Psoas muscle (tissue), 8 donors: ENCODE results near the gene CUL9. TPM values are rescaled to one million over a fixed set of nuclear protein-coding genes. Genes with fewer than 3 reads are reported as not detected.

ENCODE experiments used
- ATAC-seq, 4 donors: fragments of 200-7000 bp; cut with Tn5 transposase; one replicate each; pipeline ENCODE4 v1.9.1; 2020; ENCODE audit warnings: moderate library complexity in 3 of 4, mild to moderate bottlenecking in 2 of 4
- DNase-seq, 2 donors: peaks; one replicate each; pipeline ENCODE4 v3.0.0-alpha.2; 2020
- H3K27ac ChIP-seq: fragments of 200-600 bp; one replicate; pipeline ENCODE4 v1.8.0; 2022
- H3K27me3 ChIP-seq, 3 donors: fragments of 200-600 bp in 1 of 3; one replicate each; pipeline versions ENCODE4 v1.6.1 to v1.8.0; 2013 to 2022; ENCODE audit warnings: low read length in 2 of 3, mild to moderate bottlenecking in 2 of 3, moderate library complexity in 1 of 3; ENCODE audit not compliant: insufficient read depth in 3 of 3
- H3K36me3 ChIP-seq, 2 donors: fragments of 200-600 bp in 1 of 2; one replicate each; pipeline versions ENCODE4 v1.6.1 to v1.8.0; 2013 to 2022; ENCODE audit warnings: low read depth in 1 of 2, mild to moderate bottlenecking in 1 of 2, moderate library complexity in 1 of 2; ENCODE audit not compliant: insufficient read depth in 1 of 2
- H3K4me1 ChIP-seq: fragments of 200-600 bp; one replicate; pipeline ENCODE4 v1.8.0; 2022
- H3K4me3 ChIP-seq: fragments of 200-600 bp; one replicate; pipeline ENCODE4 v1.8.0; 2022; ENCODE audit warnings: mild to moderate bottlenecking
- H3K9me3 ChIP-seq: fragments of 200-600 bp; one replicate; pipeline ENCODE4 v1.8.0; 2022
- CTCF ChIP-seq: fragments of 200-600 bp; IDR thresholded peaks from one replicate; pipeline ENCODE4 v1.8.0; 2022; ENCODE audit warnings: antibody characterized with exemption
- WGBS, 3 donors: extraction: QIAGEN DNeasy Blood & Tissue Kit; methylation state at CpG; one replicate each; pipeline versions ENCODE4 v1.1.6 to v1.1.7; 2013; 5-methylcytosine and 5-hydroxymethylcytosine counted together
- intact Hi-C, 2 donors: fragments of 100-400 bp; cut with DNase I; formaldehyde crosslinking; loops; one replicate each; pipeline versions ENCODE4 v1.11.0 to v1.14.2; 2022
- polyA plus RNA-seq, 3 donors: library from polyadenylated mRNA; stranded (reverse); fragments of 200-250 nt; gene quantifications; one replicate each; pipeline ENCODE4 v1.2.3, GENCODE V29; 2013
- total RNA-seq, 4 donors: library from RNA; stranded (reverse); fragmentation: NEBNext Ultra II Directional in 2 of 4; extraction: Animal tissue kit (Norgen Biotek cat#: 25700) in 2 of 4; gene quantifications; one replicate each; pipeline versions ENCODE4 v1.2.1 to v1.2.4, GENCODE V29; 2021 to 2023
- donor health status: healthy with polysubstance abuse.
- donor health status: DM: no; HTN: no; CAD: no; lungs with moderate emphysema.
- donor health status: Bipolar disorder and iron deficiency.
- donor health status: healthy.
- donor health status: DM: yes; HTN: yes; CAD: no.
- donor health status: DM: no; HTN: no; CAD: no.
- donor health status: DM: no; HTN: no; CAD: no.
- donor health status: DM: yes; HTN: yes; CAD: no.

The CUL9 gene
- total and polyA plus RNA-seq, 7 donors, result 6.3 to 10.9 (median 10.7) TPM

- no peak for TF ChIP-seq CTCF
- H3K27ac ChIP-seq, result no peak overlapping the region
- intact Hi-C loops, result no loop called here
- no peaks in the 10 kb centered on the region for H3K27me3 ChIP-seq
- peak in 3 of 4 donors; percentile 21 to 31 (median 23) for ATAC-seq
- no peaks in the 10 kb centered on the region for H3K9me3 ChIP-seq
- no peaks in the 10 kb centered on the region for H3K4me1 ChIP-seq
- H3K36me3 ChIP-seq, result peaks cover 5 to 56% of the 10 kb centered on the region in 2 donors
- peak in 1 of 2 donors; percentile 35 for DNase-seq
- no peak overlapping the region for H3K4me3 ChIP-seq
- WGBS, 3 donors, result 54 to 70% (median 56%) methylated on average over 20 of the region's 20 CpGs
These were observed 39.3 kb downstream of the CUL9 start for GRCh38 chr6:43221046-43221972.

GRCh38 chr6:43222418-43223059, 40.5 kb downstream of the CUL9 start:
- peaks cover under 1 to 46% of the 10 kb centered on the region in 2 donors for H3K36me3 ChIP-seq
- no peak for TF ChIP-seq CTCF
- H3K27me3 ChIP-seq, result no peaks in the 10 kb centered on the region
- DNase-seq (peak in 1 of 2 donors; percentile 34), ATAC-seq (no peak)
- peaks cover under 1% of the 10 kb centered on the region for H3K4me1 ChIP-seq
- intact Hi-C loops, result no loop called here
- no peak overlapping the region for H3K4me3 ChIP-seq
- H3K27ac ChIP-seq, result no peak overlapping the region
- H3K9me3 ChIP-seq, result no peaks in the 10 kb centered on the region
- WGBS, 3 donors, result 87 to 93% (median 91%) methylated on average over 15 of the region's 15 CpGs

- Histone ChIP-seq H3K36me3 (peaks cover 0 to 44% of the 10 kb centered on the region in 2 donors), H3K27me3 (no peaks in the 10 kb centered on the region), H3K27ac (no peak overlapping the region), H3K9me3 (no peaks in the 10 kb centered on the region), H3K4me1 (peaks cover 6% of the 10 kb centered on the region), H3K4me3 (no peak overlapping the region)
- TF ChIP-seq CTCF, result no peak
- intact Hi-C loops, result no loop called here
- DNase-seq (peak in 1 of 2 donors; percentile 42), ATAC-seq (no peak)
- WGBS, 3 donors, result 80 to 88% (median 84%) methylated on average over 14 of the region's 14 CpGs
These were observed 41.2 kb downstream of the CUL9 start for GRCh38 chr6:43223175-43223574.

- peaks cover 0 to 38% of the 10 kb centered on the region in 2 donors for H3K36me3 ChIP-seq
- ATAC-seq, result no peak
- no peak for TF ChIP-seq CTCF
- H3K4me3 ChIP-seq, result no peak overlapping the region
- peaks cover 14% of the 10 kb centered on the region for H3K4me1 ChIP-seq
- 90 to 92% (median 91%) methylated on average over 11 of the region's 11 CpGs for WGBS, 3 donors
- intact Hi-C loops, result no loop called here
- DNase-seq, result peak in 1 of 2 donors; percentile 22
- H3K27me3 ChIP-seq, result no peaks in the 10 kb centered on the region
- no peak overlapping the region for H3K27ac ChIP-seq
- no peaks in the 10 kb centered on the region for H3K9me3 ChIP-seq
These were observed 44.3 kb downstream of the CUL9 start for GRCh38 chr6:43226192-43226851.
